DOHH2 (cell line): ENCODE measurements around the gene MGST1.

Experiments
- H3F3A ChIP-seq: fragments of 200-600 bp; sonication (generic), shearing (Covaris generic); 2 replicates; pipeline ENCODE4 v1.6.0; 2016; ENCODE audit warnings: antibody characterized with exemption, mild to moderate bottlenecking; ENCODE audit not compliant: control insufficient read depth, insufficient read depth
- H3K27ac ChIP-seq: fragments of 200-600 bp; sonication (generic); 2 replicates; pipeline ENCODE4 v1.5.1; 2014; ENCODE audit warnings: low read depth, mild to moderate bottlenecking, low read length, moderate library complexity
- H3K27me3 ChIP-seq: fragments of 200-600 bp; sonication (generic); 2 replicates; pipeline ENCODE4 v1.6.1; 2014; ENCODE audit warnings: mild to moderate bottlenecking, low read length, mixed read lengths; ENCODE audit not compliant: control insufficient read depth
- H3K36me3 ChIP-seq: fragments of 200-600 bp; sonication (generic); 2 replicates; pipeline ENCODE4 v1.6.1; 2014; ENCODE audit warnings: mild to moderate bottlenecking, low read length, moderate library complexity, mixed read lengths; ENCODE audit not compliant: control insufficient read depth
- H3K4me1 ChIP-seq: fragments of 200-600 bp; sonication (generic); 2 replicates; pipeline ENCODE4 v1.6.1; 2014; ENCODE audit warnings: mild to moderate bottlenecking, low read length, mixed read lengths; ENCODE audit not compliant: control insufficient read depth
- H3K4me2 ChIP-seq: fragments of 200-600 bp; sonication (generic); 2 replicates; pipeline ENCODE4 v1.6.0; 2014; ENCODE audit warnings: mild to moderate bottlenecking, low read length, moderate library complexity
- H3K4me3 ChIP-seq: fragments of 200-600 bp; sonication (generic); 2 replicates; pipeline ENCODE4 v1.5.1; 2014; ENCODE audit warnings: mild to moderate bottlenecking, low read length, mixed read lengths
- H3K79me2 ChIP-seq: fragments of 200-600 bp; sonication (generic); 2 replicates; pipeline ENCODE4 v1.6.1; 2014; ENCODE audit warnings: mild to moderate bottlenecking, low read length, mixed read lengths; ENCODE audit not compliant: control insufficient read depth
- H3K9me2 ChIP-seq: fragments of 200-600 bp; sonication (generic); replicated peaks from 2 replicates; pipeline ENCODE4 v1.6.1; 2014; ENCODE audit warnings: mild to moderate bottlenecking, low read length, mixed read lengths; ENCODE audit not compliant: control insufficient read depth
- H3K9me3 ChIP-seq: fragments of 200-600 bp; sonication (generic); 2 replicates; pipeline ENCODE4 v1.6.1; 2014; ENCODE audit warnings: antibody characterized with exemption, low read length, mixed read lengths; ENCODE audit not compliant: control insufficient read depth, insufficient read depth
- H4K20me1 ChIP-seq: fragments of 200-600 bp; sonication (generic); 2 replicates; pipeline ENCODE4 v1.6.0; 2014; ENCODE audit warnings: low read depth, mild to moderate bottlenecking, antibody characterized with exemption, low read length, moderate library complexity; ENCODE audit not compliant: control insufficient read depth, insufficient read depth
- CTCF ChIP-seq: fragments of 200-600 bp; sonication (generic); IDR thresholded peaks from one replicate; pipeline ENCODE4 v1.5.1; 2014; ENCODE audit warnings: antibody characterized with exemption, mild to moderate bottlenecking, low read depth, low read length; ENCODE audit not compliant: poor library complexity, severe bottlenecking
- EZH2phosphoT487 ChIP-seq: fragments of 200-600 bp; sonication (generic); IDR thresholded peaks from 2 replicates; pipeline ENCODE4 v1.6.1; 2017; ENCODE audit warnings: borderline replicate concordance, mild to moderate bottlenecking, antibody characterized with exemption, low read length, moderate library complexity, mixed read lengths

Gene MGST1

GRCh38 chr12:16359512-16360491 is 12.4 kb downstream of the MGST1 start:
- H4K20me1 ChIP-seq, result no peaks in the 10 kb centered on the region
- H3K27me3 ChIP-seq, result no peaks in the 10 kb centered on the region
- TF ChIP-seq EZH2phosphoT487 (no peak), CTCF (peak; percentile 91)
- H3K9me3 ChIP-seq, result no peaks in the 10 kb centered on the region
- no peak overlapping the region for H3K4me2 ChIP-seq
- H3K4me1 ChIP-seq, result peaks cover 11% of the 10 kb centered on the region
- no peaks in the 10 kb centered on the region for H3F3A ChIP-seq
- H3K36me3 ChIP-seq, result no peaks in the 10 kb centered on the region
- no peaks in the 10 kb centered on the region for H3K9me2 ChIP-seq
- no peaks in the 10 kb centered on the region for H3K79me2 ChIP-seq
- H3K27ac ChIP-seq, result no peak overlapping the region
- no peak overlapping the region for H3K4me3 ChIP-seq

- no peak overlapping the region for H3K27ac ChIP-seq
- no peaks in the 10 kb centered on the region for H3K79me2 ChIP-seq
- H4K20me1 ChIP-seq, result no peaks in the 10 kb centered on the region
- no peaks in the 10 kb centered on the region for H3K9me2 ChIP-seq
- H3K4me3 ChIP-seq, result no peak overlapping the region
- H3K4me1 ChIP-seq, result peaks cover 11% of the 10 kb centered on the region
- H3K9me3 ChIP-seq, result no peaks in the 10 kb centered on the region
- no peaks in the 10 kb centered on the region for H3K27me3 ChIP-seq
- H3K4me2 ChIP-seq, result no peak overlapping the region
- H3K36me3 ChIP-seq, result no peaks in the 10 kb centered on the region
- TF ChIP-seq EZH2phosphoT487 (no peak), CTCF (no peak)
- H3F3A ChIP-seq, result no peaks in the 10 kb centered on the region
Measured at GRCh38 chr12:16361142-16361783, 13.8 kb downstream of the MGST1 start.

- peaks cover 11% of the 10 kb centered on the region for H3K4me1 ChIP-seq
Measured at GRCh38 chr12:16362550-16362949, 15.1 kb downstream of the MGST1 start.

More at GRCh38 chr12:16362550-16362949, 15.1 kb downstream of the MGST1 start:
- H3K27me3 ChIP-seq, result no peaks in the 10 kb centered on the region
- no peaks in the 10 kb centered on the region for H4K20me1 ChIP-seq
- H3K4me3 ChIP-seq, result no peak overlapping the region
- H3K36me3 ChIP-seq, result no peaks in the 10 kb centered on the region
- H3K27ac ChIP-seq, result no peak overlapping the region
- no peaks in the 10 kb centered on the region for H3F3A ChIP-seq
- TF ChIP-seq EZH2phosphoT487 (no peak), CTCF (no peak)
- no peaks in the 10 kb centered on the region for H3K9me3 ChIP-seq
- no peaks in the 10 kb centered on the region for H3K9me2 ChIP-seq
- no peak overlapping the region for H3K4me2 ChIP-seq
- no peaks in the 10 kb centered on the region for H3K79me2 ChIP-seq
